CD4-positive, alpha-beta T cell (primary cell): ENCODE measurements around the gene SFSWAP. TPM values are rescaled to one million over a fixed set of nuclear protein-coding genes. Genes with fewer than 3 reads are reported as not detected.
"Not testable (repeated sequence)": the region's sequence is repeated elsewhere in the genome, so short reads cannot be mapped to it uniquely, and the experiment has no call there.

Experiments used
- ATAC-seq: fragments of 200-7000 bp; cut with Tn5 transposase; one replicate; pipeline ENCODE4 v1.10.0; 2022; ENCODE audit warnings: mild to moderate bottlenecking; ENCODE audit not compliant: poor library complexity
- CTCF ChIA-PET: fragments of 350-600 bp; sonication (Branson Sonifier 250); formaldehyde crosslinking; loops from one replicate; lab custom pipeline; 2021; ENCODE audit warnings: antibody characterized with exemption, inconsistent platforms; lab: Charles Lee
- POLR2A ChIA-PET: fragments of 350-600 bp; sonication (Branson Sonifier 250); formaldehyde crosslinking; loops from one replicate; lab custom pipeline; 2021; ENCODE audit warnings: antibody characterized with exemption, inconsistent platforms; lab: Charles Lee
- DNase-seq, 14 experiments: peaks; one replicate each; pipeline ENCODE4 v3.0.0-alpha.2; 2013 to 2020; ENCODE audit warnings: mixed read lengths in 2 of 14
- H3K27ac ChIP-seq, 2 donors: one replicate each; pipeline versions ENCODE4 v1.5.1 to v1.7.0; 2013; ENCODE audit warnings: low read length in 2 of 2, low read depth in 1 of 2, mild to moderate bottlenecking in 1 of 2
- H3K27me3 ChIP-seq, 2 experiments: 1 replicate in 1 of 2; 2 replicates in 1 of 2; pipeline versions ENCODE4 v1.6.1 to v1.7.0; 2013; ENCODE audit warnings: low read length in 2 of 2, control low read depth in 1 of 2, mild to moderate bottlenecking in 1 of 2, moderate library complexity in 1 of 2; ENCODE audit not compliant: insufficient read depth in 2 of 2, control insufficient read depth in 1 of 2
- H3K36me3 ChIP-seq: one replicate; pipeline ENCODE4 v1.6.1; 2013; ENCODE audit warnings: low read length, control low read depth; ENCODE audit not compliant: insufficient read depth
- H3K4me1 ChIP-seq: one replicate; pipeline ENCODE4 v1.6.1; 2013; ENCODE audit warnings: low read length, control low read depth; ENCODE audit not compliant: insufficient read depth
- H3K4me3 ChIP-seq: one replicate; pipeline ENCODE4 v1.5.1; 2013; ENCODE audit warnings: mild to moderate bottlenecking, low read length, moderate library complexity
- H3K9me3 ChIP-seq, 2 experiments: 1 replicate in 1 of 2; 2 replicates in 1 of 2; pipeline versions ENCODE4 v1.6.1 to v1.7.0; 2013; ENCODE audit warnings: low read length in 2 of 2, mild to moderate bottlenecking in 2 of 2, control low read depth in 1 of 2, moderate library complexity in 1 of 2; ENCODE audit not compliant: control insufficient read depth in 1 of 2, insufficient read depth in 1 of 2
- H3K27ac Mint-ChIP-seq: one replicate; pipeline ENCODE4 v1.8.0; 2020; ENCODE audit warnings: mixed read lengths
- H3K27me3 Mint-ChIP-seq: one replicate; pipeline ENCODE4 v1.8.0; 2021; ENCODE audit warnings: mixed read lengths
- H3K36me3 Mint-ChIP-seq: one replicate; pipeline ENCODE4 v1.8.0; 2021; ENCODE audit warnings: low read depth, mixed read lengths
- H3K4me1 Mint-ChIP-seq: one replicate; pipeline ENCODE4 v1.8.0; 2021; ENCODE audit warnings: low read depth, mixed read lengths
- H3K4me3 Mint-ChIP-seq: one replicate; pipeline ENCODE4 v1.8.0; 2020; ENCODE audit warnings: mild to moderate bottlenecking, mixed read lengths
- H3K9me3 Mint-ChIP-seq: one replicate; pipeline ENCODE4 v1.8.0; 2020; ENCODE audit warnings: mixed read lengths
- CTCF ChIP-seq: fragments of 200-600 bp; IDR thresholded peaks from one replicate; pipeline ENCODE4 v1.8.0; 2022; ENCODE audit warnings: antibody characterized with exemption, mild to moderate bottlenecking
- intact Hi-C, 2 experiments: fragments of 100-400 bp; cut with DNase I in 1 of 2; cut with micrococcal nuclease in 1 of 2; formaldehyde crosslinking; loops; one replicate each; pipeline versions ENCODE4 v1.15.1 to v1.9.0; 2023 to 2025; cut with DNase I, micrococcal nuclease
- total RNA-seq, 174 experiments: library from RNA in 2 of 174; stranded (reverse) in 2 of 174; gene quantifications; one replicate each; pipeline ENCODE4 v1.2.3 and lab custom pipeline; 2021 to 2026

SFSWAP gene
- total RNA-seq, 2 experiments from 2014 or later, result 88.7 to 98.4 TPM

- Histone ChIP-seq H3K27me3 (peaks cover 0 to 2% of the 10 kb centered on the region in 2 experiments), H3K36me3 (no peaks in the 10 kb centered on the region), H3K4me1 (no peaks in the 10 kb centered on the region), H3K27ac (no peak overlapping the region), H3K4me3 (no peak overlapping the region), H3K9me3 (peaks cover 6 to 13% of the 10 kb centered on the region in 2 experiments)
- no peak for ATAC-seq
- POLR2A ChIA-PET, result no interaction called here
- no peak overlapping the region for H3K4me3 Mint-ChIP-seq
- no peak for DNase-seq
- H3K27me3 Mint-ChIP-seq, result peaks cover 5% of the 10 kb centered on the region
- CTCF ChIA-PET, result no interaction called here
- no peak overlapping the region for H3K27ac Mint-ChIP-seq
- intact Hi-C loops, result loop anchor here in 1 of 2 experiments (10.0 kb wide), 1 partner anchor 98 kb away; no protein-coding TSS in a partner anchor
- no peaks in the 10 kb centered on the region for H3K36me3 Mint-ChIP-seq
- H3K4me1 Mint-ChIP-seq, result no peaks in the 10 kb centered on the region
- peaks cover 5% of the 10 kb centered on the region for H3K9me3 Mint-ChIP-seq
- TF ChIP-seq CTCF, result no peak
Measured at GRCh38 chr12:131703161-131703560, 7.7 kb upstream of the SFSWAP start.

- H3K9me3 Mint-ChIP-seq, result peaks cover 5% of the 10 kb centered on the region
- Histone ChIP-seq H3K9me3 (peaks cover 6 to 13% of the 10 kb centered on the region in 2 experiments), H3K27me3 (peaks cover 0 to 2% of the 10 kb centered on the region in 2 experiments), H3K4me1 (no peaks in the 10 kb centered on the region), H3K4me3 (no peak overlapping the region), H3K36me3 (no peaks in the 10 kb centered on the region), H3K27ac (no peak overlapping the region)
- H3K36me3 Mint-ChIP-seq, result no peaks in the 10 kb centered on the region
- H3K27ac Mint-ChIP-seq, result no peak overlapping the region
- intact Hi-C loops, result loop anchor here in 1 of 2 experiments (10.0 kb wide), 1 partner anchor 100 kb away; no protein-coding TSS in a partner anchor
- ChIA-PET CTCF (no interaction called here), POLR2A (no interaction called here)
- ATAC-seq, result no peak
- no peak overlapping the region for H3K4me3 Mint-ChIP-seq
- DNase-seq, result no peak
- no peaks in the 10 kb centered on the region for H3K27me3 Mint-ChIP-seq
- no peak for TF ChIP-seq CTCF
- peaks cover under 1% of the 10 kb centered on the region for H3K4me1 Mint-ChIP-seq
Measured at GRCh38 chr12:131704509-131704908, 6.4 kb upstream of the SFSWAP start.

- DNase-seq, H3K36me3 Mint-ChIP-seq, H3K27me3 ChIP-seq, H3K4me3 ChIP-seq, H3K27ac ChIP-seq, H3K36me3 ChIP-seq, ATAC-seq, H3K4me3 Mint-ChIP-seq, CTCF ChIA-PET, H3K27ac Mint-ChIP-seq, H3K27me3 Mint-ChIP-seq, H3K9me3 Mint-ChIP-seq: not testable (repeated sequence)
- intact Hi-C loops, result loop anchor here in 1 of 2 experiments (10.0 kb wide), 1 partner anchor 102 kb away; no protein-coding TSS in a partner anchor
- H3K4me1 Mint-ChIP-seq, result peaks cover 14% of the 10 kb centered on the region
- POLR2A ChIA-PET, result interaction anchor here (0.5 kb wide), 1 partner anchor 19 kb away, joined by 5 read pairs; no protein-coding TSS in a partner anchor
- Histone ChIP-seq H3K4me1 (peaks cover 15% of the 10 kb centered on the region), H3K9me3 (peaks cover 6 to 13% of the 10 kb centered on the region in 2 experiments)
Measured at GRCh38 chr12:131706709-131707108, 4.2 kb upstream of the SFSWAP start.

- peak overlapping the region; percentile 92 for H3K27ac Mint-ChIP-seq
Measured at GRCh38 chr12:131709226-131709625, 1.7 kb upstream of the SFSWAP start.

More at GRCh38 chr12:131709226-131709625, 1.7 kb upstream of the SFSWAP start:
- peaks cover 3% of the 10 kb centered on the region for H3K9me3 Mint-ChIP-seq
- no peak overlapping the region for H3K27ac ChIP-seq
- peaks cover 28% of the 10 kb centered on the region for H3K36me3 Mint-ChIP-seq
- peak overlapping the region; percentile 99 for H3K4me3 Mint-ChIP-seq
- no peaks in the 10 kb centered on the region for H3K27me3 Mint-ChIP-seq
- TF ChIP-seq CTCF, result no peak
- H3K36me3 ChIP-seq, result peaks cover 9% of the 10 kb centered on the region
- peaks cover 28% of the 10 kb centered on the region for H3K4me1 ChIP-seq
- intact Hi-C loops, result loop anchor here in 1 of 2 experiments (10.0 kb wide), 1 partner anchor 104 kb away; no protein-coding TSS in a partner anchor
- peaks cover 34% of the 10 kb centered on the region for H3K4me1 Mint-ChIP-seq
- no peak for ATAC-seq
- H3K9me3 ChIP-seq, result peaks cover 2 to 6% of the 10 kb centered on the region in 2 experiments
- ChIA-PET POLR2A (no interaction called here), CTCF (no interaction called here)
- no peak overlapping the region for H3K4me3 ChIP-seq
- no peaks in the 10 kb centered on the region for H3K27me3 ChIP-seq
- DNase-seq, result no peak
